Fibroblast of peridontal ligament (primary cell): ENCODE measurements around the gene GAPT.

Source experiments
- DNase-seq: peaks from one replicate; pipeline ENCODE4 v3.0.0-alpha.2; 2010; ENCODE audit errors: extremely low read depth

Gene GAPT

DNA sequence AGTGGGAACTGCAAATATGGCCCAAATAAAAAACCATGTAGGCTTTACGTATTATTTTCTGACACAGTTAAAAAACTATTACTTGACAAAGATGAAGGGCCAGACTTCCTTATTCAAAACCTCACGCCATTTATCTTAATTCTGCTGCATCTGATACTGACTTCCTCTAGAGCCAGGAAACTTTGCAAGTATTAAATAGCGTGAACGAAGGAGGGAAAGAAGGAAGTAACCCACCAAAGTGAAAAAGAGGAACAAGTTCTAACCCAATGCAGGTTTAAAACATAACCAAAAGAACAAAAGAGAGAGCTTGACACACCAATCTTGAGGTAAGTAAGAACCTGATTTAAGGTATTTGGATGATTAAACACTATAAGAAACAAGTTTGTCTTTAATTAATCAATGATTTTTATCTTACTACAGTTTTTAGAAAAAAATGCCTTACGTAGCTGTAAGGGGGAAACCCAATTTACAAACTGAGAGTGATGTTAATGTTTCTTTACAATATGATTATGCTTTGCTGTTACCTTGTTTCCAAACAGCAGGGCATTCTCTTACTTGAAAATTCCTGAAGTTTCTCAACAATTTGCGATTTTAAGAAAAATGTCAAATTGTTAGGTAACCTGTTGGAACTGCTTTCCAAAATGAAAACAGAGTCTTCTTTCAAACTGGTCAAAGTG lies at the start of gene GAPT:
Gene GAPT, plus strand, starts transcription at position 220 of the 677 bp plus-strand sequence. CDS start 3,102 bp downstream, outside the sequence.
- no peak for DNase-seq

DNA sequence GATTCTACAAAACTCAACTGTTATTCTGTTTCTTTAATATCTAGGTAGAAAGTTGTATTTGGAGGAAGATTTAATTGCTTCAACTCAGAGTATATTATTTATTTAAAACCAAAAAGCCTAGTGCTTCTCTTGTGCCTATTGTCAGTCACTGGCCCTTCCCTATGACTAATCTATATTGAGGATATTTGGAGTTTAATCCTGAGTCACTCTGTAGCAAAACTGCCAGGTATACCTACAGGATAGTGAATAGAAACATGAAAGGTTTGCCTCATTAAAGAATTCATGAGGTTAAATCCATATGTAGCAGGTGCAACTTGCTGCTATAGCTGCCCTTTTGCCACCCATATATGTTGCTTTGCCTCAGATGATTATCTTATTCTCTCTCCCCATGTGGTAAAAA lies 46.4 kb upstream of the GAPT start:
- DNase-seq, result no peak

- DNase-seq, result no peak
These were observed 45.2 kb upstream of the GAPT start for GRCh38 chr5:58446024-58446423.

- DNase-seq, result peak; percentile 77
These were observed 44.0 kb upstream of the GAPT start for GRCh38 chr5:58447226-58447625.

GRCh38 chr5:58450018-58450417 lies 41.2 kb upstream of the GAPT start:
- DNase-seq, result no peak

DNA sequence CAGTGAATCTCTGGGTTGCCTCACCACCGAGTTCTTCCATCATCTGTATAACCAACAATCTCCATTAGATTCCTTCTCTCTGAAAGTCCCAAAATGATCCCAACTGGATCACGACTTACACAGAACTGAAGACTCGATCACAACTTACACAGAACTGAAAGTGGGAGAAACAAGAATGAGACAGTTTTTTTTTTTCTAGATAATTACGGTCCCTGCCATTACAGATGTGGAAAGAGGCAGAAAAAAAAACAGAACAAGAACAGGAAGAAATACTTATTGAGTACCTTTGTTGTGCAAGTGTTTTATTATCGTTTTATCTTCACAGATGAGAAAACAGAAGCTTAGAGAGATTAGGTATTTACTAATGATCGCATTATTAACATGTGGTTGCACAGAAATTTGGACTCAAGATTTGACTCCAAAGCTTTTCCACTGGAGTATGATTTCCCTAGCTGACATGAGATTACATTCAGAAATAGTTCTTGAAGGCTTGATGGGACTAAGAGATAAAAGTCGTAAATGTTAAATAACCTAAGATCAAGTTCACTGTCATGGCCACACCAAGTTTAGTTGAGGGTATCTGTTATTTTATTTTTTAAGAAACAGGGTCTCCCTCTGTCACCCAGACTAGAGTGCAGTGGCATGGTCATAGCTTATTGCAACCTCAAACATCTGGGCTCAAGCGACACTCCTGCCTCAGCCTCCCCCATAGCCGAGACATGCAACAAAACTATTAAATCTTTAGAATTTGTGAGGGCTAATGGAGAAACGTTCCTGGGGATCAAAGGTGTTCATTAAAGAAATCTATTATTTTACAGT lies 40.2 kb upstream of the GAPT start:
- peak; percentile 38 for DNase-seq

DNA sequence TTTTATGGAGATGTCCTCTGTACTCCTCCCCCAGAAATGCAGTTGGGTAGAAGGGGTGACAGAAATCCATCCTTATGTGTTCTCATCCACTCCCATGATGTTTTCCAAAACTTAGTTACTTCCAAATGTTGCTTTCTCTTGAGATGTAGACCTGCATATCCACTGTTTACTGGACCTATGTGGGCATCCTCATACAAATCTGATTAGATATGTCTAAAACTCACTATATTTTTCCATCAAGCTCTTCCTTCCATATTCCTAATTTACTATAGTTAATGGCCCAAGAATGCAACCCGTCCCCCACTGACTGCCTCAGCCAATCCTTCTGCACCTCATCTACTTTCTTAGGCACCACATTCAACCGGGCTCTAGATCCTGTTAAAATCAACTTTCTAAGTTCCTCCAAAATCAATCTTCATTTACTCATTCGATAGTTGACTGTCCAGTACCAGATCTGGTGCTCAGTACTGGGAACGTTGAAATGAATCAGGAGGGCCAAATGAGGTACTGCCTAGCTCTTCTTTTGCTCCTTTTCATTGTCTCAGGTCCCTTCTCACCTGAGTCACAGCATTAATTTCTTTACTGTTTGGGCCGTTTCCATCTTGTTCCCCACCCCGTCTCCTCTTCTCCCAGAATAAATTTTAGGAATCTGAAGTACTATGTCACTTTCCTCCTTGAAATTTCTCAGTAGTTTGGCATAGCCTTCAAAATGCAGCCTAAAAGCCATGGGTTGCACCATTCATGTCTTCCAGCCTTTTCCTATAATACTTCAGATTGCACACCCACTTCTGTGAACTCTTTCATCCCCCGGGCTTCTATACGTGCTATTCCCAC lies 39.3 kb upstream of the GAPT start:
- DNase-seq, result peak; percentile 14

DNA sequence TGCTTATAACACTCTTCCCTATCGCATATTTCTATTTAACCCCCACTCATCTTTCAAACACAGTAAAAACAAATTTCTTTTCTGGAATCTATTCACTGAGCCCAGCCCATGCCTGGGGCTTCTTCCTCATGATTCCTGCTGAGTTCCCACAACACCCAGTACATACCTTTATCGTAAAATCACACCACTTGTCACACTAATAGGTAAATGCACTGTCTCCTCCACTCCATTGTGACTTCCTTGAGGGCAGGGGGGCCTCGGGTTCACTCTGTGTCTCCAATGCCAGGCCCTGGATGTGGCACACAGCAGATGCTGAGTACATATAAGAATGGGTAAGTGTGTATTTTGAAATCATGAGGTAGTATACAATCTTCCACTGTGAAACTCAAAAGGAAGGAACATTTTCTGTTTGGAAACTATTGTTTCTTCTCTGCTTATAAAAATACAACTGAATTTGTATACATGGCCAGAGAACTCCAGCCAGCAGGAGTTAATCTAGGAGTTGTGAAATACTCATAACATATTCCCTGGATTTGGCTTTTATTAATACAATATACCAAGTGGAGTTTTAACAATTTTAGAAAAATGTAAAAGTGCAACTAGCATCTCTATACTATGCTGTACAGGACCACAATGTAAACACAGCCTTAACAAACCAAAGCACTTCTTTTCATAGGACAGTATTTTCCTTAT lies 38.5 kb upstream of the GAPT start:
- DNase-seq, result peak; percentile 57

GRCh38 chr5:58453306-58453705 lies 37.9 kb upstream of the GAPT start:
- peak; percentile 17 for DNase-seq

- no peak for DNase-seq
These were observed 37.2 kb upstream of the GAPT start for GRCh38 chr5:58454025-58454424.

GRCh38 chr5:58455066-58455465 lies 36.2 kb upstream of the GAPT start:
- peak; percentile 32 for DNase-seq

DNA sequence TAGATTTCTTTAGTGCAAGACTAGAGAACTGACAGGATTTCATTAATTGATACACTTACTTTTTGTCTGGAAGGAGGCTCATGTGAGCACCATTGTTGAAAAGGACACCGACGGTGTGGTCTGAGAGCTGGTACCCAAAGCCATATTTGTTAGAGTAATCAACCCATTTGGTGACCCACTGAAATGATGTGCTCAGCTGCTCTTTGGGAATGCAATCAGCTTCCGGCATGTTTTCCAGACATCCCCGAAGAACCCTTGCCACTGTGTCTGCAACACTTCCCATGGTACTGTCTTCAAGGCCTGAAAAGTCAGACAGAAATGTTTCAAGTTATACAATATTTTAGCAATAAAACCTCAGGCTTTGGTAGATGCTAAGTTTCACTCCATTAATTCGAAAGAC lies 35.8 kb upstream of the GAPT start:
- peak; percentile 15 for DNase-seq

GRCh38 chr5:58456026-58456425 lies 35.2 kb upstream of the GAPT start:
- peak; percentile 13 for DNase-seq

GRCh38 chr5:58456486-58456885 lies 34.7 kb upstream of the GAPT start:
- DNase-seq, result peak; percentile 12

DNA sequence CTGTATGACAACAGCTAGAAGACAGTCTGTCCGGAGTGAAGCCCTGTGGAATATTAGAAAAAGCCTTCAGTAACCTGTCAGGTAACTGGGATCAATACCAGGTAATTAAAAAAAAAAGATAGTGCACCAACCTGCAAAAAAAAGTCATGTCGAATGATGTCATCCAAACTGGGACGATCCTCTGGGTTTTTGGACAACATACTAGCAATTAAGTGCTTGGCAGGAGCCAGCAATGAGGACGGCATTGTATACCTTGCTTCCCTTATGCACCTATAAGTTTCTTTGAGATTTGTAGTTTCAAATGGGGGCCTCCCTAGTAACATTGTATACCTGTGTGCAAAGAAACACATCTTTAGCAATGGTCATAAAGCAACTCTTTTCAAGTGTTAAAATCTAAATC lies 34.2 kb upstream of the GAPT start:
- no peak for DNase-seq

- peak; percentile 5 for DNase-seq
These were observed 33.0 kb upstream of the GAPT start for GRCh38 chr5:58458141-58458742.

DNA sequence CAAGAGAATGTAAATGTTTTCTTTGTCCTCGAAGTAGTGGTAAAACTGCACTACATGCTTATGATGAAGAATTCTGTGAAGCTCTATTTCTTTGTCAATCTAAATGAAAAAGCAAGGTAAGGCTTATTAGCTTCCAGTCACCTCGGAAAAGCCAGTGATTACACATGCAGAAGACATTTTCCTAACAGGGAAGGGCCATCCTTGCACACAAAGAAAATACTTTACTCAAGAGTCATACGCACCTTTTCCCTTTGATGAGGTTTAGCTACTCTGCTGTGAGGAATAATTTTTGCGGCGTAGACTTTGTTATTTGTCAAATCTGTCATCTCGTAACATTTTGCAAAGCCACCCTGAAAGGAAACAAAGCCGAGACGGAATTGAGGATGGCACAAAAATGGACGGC lies 32.5 kb upstream of the GAPT start:
- DNase-seq, result peak; percentile 41

GRCh38 chr5:58459146-58460001 lies 31.9 kb upstream of the GAPT start:
- peak; percentile 62 for DNase-seq

GRCh38 chr5:58460002-58460731 lies 31.1 kb upstream of the GAPT start, which contains the start of gene PLK2:
Gene PLK2 (minus strand): TSS chr5:58460086. CDS start chr5:58459959, 127 bp downstream.
- peak; percentile 94 for DNase-seq
